CD4-positive, alpha-beta T cell (primary cell): ENCODE measurements around the gene CFLAR. TPM values are rescaled to one million over a fixed set of nuclear protein-coding genes. Genes with fewer than 3 reads are reported as not detected.

Experiments
- ATAC-seq: fragments of 200-7000 bp; cut with Tn5 transposase; one replicate; pipeline ENCODE4 v1.10.0; 2022; ENCODE audit warnings: mild to moderate bottlenecking; ENCODE audit not compliant: poor library complexity
- CTCF ChIA-PET: fragments of 350-600 bp; sonication (Branson Sonifier 250); formaldehyde crosslinking; loops from one replicate; lab custom pipeline; 2021; ENCODE audit warnings: antibody characterized with exemption, inconsistent platforms; lab: Charles Lee
- POLR2A ChIA-PET: fragments of 350-600 bp; sonication (Branson Sonifier 250); formaldehyde crosslinking; loops from one replicate; lab custom pipeline; 2021; ENCODE audit warnings: antibody characterized with exemption, inconsistent platforms; lab: Charles Lee
- DNase-seq, 14 experiments: peaks; one replicate each; pipeline ENCODE4 v3.0.0-alpha.2; 2013 to 2020; ENCODE audit warnings: mixed read lengths in 2 of 14
- H3K27ac ChIP-seq, 2 donors: one replicate each; pipeline versions ENCODE4 v1.5.1 to v1.7.0; 2013; ENCODE audit warnings: low read length in 2 of 2, low read depth in 1 of 2, mild to moderate bottlenecking in 1 of 2
- H3K27me3 ChIP-seq, 2 experiments: 1 replicate in 1 of 2; 2 replicates in 1 of 2; pipeline versions ENCODE4 v1.6.1 to v1.7.0; 2013; ENCODE audit warnings: low read length in 2 of 2, control low read depth in 1 of 2, mild to moderate bottlenecking in 1 of 2, moderate library complexity in 1 of 2; ENCODE audit not compliant: insufficient read depth in 2 of 2, control insufficient read depth in 1 of 2
- H3K36me3 ChIP-seq: one replicate; pipeline ENCODE4 v1.6.1; 2013; ENCODE audit warnings: low read length, control low read depth; ENCODE audit not compliant: insufficient read depth
- H3K4me1 ChIP-seq: one replicate; pipeline ENCODE4 v1.6.1; 2013; ENCODE audit warnings: low read length, control low read depth; ENCODE audit not compliant: insufficient read depth
- H3K4me3 ChIP-seq: one replicate; pipeline ENCODE4 v1.5.1; 2013; ENCODE audit warnings: mild to moderate bottlenecking, low read length, moderate library complexity
- H3K9me3 ChIP-seq, 2 experiments: 1 replicate in 1 of 2; 2 replicates in 1 of 2; pipeline versions ENCODE4 v1.6.1 to v1.7.0; 2013; ENCODE audit warnings: low read length in 2 of 2, mild to moderate bottlenecking in 2 of 2, control low read depth in 1 of 2, moderate library complexity in 1 of 2; ENCODE audit not compliant: control insufficient read depth in 1 of 2, insufficient read depth in 1 of 2
- H3K27ac Mint-ChIP-seq: one replicate; pipeline ENCODE4 v1.8.0; 2020; ENCODE audit warnings: mixed read lengths
- H3K27me3 Mint-ChIP-seq: one replicate; pipeline ENCODE4 v1.8.0; 2021; ENCODE audit warnings: mixed read lengths
- H3K36me3 Mint-ChIP-seq: one replicate; pipeline ENCODE4 v1.8.0; 2021; ENCODE audit warnings: low read depth, mixed read lengths
- H3K4me1 Mint-ChIP-seq: one replicate; pipeline ENCODE4 v1.8.0; 2021; ENCODE audit warnings: low read depth, mixed read lengths
- H3K4me3 Mint-ChIP-seq: one replicate; pipeline ENCODE4 v1.8.0; 2020; ENCODE audit warnings: mild to moderate bottlenecking, mixed read lengths
- H3K9me3 Mint-ChIP-seq: one replicate; pipeline ENCODE4 v1.8.0; 2020; ENCODE audit warnings: mixed read lengths
- intact Hi-C, 2 experiments: fragments of 100-400 bp; cut with DNase I in 1 of 2; cut with micrococcal nuclease in 1 of 2; formaldehyde crosslinking; loops; one replicate each; pipeline versions ENCODE4 v1.15.1 to v1.9.0; 2023 to 2025; cut with DNase I, micrococcal nuclease
- total RNA-seq, 174 experiments: library from RNA in 2 of 174; stranded (reverse) in 2 of 174; gene quantifications; one replicate each; pipeline ENCODE4 v1.2.3 and lab custom pipeline; 2021 to 2026
- TF ChIP-seq, protein P1 (sequence below): fragments of 200-600 bp; IDR thresholded peaks from one replicate; pipeline ENCODE4 v1.8.0; 2022; ENCODE audit warnings: antibody characterized with exemption, mild to moderate bottlenecking

CFLAR gene
- total RNA-seq, 2 experiments from 2014 or later, result 178 to 181 TPM

DNA sequence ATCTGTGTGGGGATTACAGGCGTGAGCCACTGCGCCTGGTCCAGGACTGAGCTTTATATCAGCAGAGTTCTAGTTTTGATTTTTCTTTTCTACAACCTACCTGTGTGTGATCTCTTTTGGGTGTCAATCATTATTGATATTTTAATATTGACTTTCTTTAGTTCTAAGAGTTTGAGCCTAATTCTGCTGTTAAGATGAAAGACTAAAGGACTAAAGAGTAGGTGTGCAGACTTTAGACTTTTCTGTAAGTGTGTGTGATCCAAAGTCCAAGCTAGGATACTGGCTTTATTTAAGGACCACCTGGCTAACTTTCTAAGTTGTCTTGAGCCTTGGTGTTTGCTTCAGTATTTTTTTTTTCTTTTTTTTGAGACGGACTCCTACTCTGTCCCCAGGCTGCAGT lies 79.4 kb downstream of the CFLAR start:
- H3K27ac ChIP-seq, result peak overlapping the region; percentile 38 to 50

DNA sequence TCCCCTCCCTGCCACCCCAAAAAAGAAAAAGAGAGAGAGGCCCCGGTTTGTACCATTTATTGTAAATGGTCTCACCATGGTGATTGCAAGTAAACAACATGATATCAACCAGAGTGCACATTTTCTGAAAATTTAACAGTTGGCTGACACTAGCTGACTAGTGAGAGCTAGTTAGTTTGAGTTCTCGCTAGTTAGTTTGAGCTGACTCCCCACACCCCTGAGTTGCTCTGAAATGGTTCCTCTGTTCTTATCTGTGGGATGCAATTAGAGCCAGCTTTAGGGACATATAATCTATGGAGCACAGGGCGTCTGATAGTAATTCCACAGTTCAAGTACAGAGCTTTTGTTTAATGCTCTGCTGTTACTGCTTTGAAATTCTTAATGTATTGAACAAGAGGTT lies 80.0 kb downstream of the CFLAR start:
- Mint-ChIP-seq H3K27me3 (no peaks in the 10 kb centered on the region), H3K4me1 (peaks cover 68% of the 10 kb centered on the region), H3K9me3 (no peaks in the 10 kb centered on the region), H3K36me3 (peaks cover 84% of the 10 kb centered on the region), H3K4me3 (peak overlapping the region; percentile 3), H3K27ac (peak overlapping the region; percentile 91)
- H3K27me3 ChIP-seq, result no peaks in the 10 kb centered on the region
- ChIA-PET CTCF (interaction anchor here (1.2 to 6.4 kb wide), 3 partner anchors 13 to 37 kb away, joined by 5 to 50 read pairs (median 26); partner anchors contain the start of gene CASP10), POLR2A (interaction anchor here (0.9 to 2.6 kb wide), 5 partner anchors 13 to 307 kb away, joined by 3 to 10 read pairs (median 5); partner anchors contain the start of genes CASP10, CFLAR, NIF3L1 and PPIL3)
- H3K9me3 ChIP-seq, result no peaks in the 10 kb centered on the region
- ATAC-seq, result no peak
- DNase-seq, result no peak
- H3K27ac ChIP-seq, result peak overlapping the region in 1 of 2 donors; percentile 8
- TF ChIP-seq, protein P1, sequence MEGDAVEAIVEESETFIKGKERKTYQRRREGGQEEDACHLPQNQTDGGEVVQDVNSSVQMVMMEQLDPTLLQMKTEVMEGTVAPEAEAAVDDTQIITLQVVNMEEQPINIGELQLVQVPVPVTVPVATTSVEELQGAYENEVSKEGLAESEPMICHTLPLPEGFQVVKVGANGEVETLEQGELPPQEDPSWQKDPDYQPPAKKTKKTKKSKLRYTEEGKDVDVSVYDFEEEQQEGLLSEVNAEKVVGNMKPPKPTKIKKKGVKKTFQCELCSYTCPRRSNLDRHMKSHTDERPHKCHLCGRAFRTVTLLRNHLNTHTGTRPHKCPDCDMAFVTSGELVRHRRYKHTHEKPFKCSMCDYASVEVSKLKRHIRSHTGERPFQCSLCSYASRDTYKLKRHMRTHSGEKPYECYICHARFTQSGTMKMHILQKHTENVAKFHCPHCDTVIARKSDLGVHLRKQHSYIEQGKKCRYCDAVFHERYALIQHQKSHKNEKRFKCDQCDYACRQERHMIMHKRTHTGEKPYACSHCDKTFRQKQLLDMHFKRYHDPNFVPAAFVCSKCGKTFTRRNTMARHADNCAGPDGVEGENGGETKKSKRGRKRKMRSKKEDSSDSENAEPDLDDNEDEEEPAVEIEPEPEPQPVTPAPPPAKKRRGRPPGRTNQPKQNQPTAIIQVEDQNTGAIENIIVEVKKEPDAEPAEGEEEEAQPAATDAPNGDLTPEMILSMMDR, result no peak
- intact Hi-C loops, result no loop called here
- peaks cover 61% of the 10 kb centered on the region for H3K36me3 ChIP-seq
- H3K4me1 ChIP-seq, result peaks cover 47% of the 10 kb centered on the region
- no peak overlapping the region for H3K4me3 ChIP-seq

More for the DNA sequence above, 79.4 kb downstream of the CFLAR start:
- CTCF ChIA-PET, result interaction anchor here (1.2 to 6.4 kb wide), 3 partner anchors 12 to 37 kb away, joined by 5 to 50 read pairs (median 26); partner anchors contain the start of gene CASP10
- no peaks in the 10 kb centered on the region for H3K27me3 Mint-ChIP-seq
- H3K4me3 Mint-ChIP-seq, result peak overlapping the region; percentile 62
- DNase-seq (no peak), ATAC-seq (no peak)
- peaks cover 55% of the 10 kb centered on the region for H3K36me3 ChIP-seq
- H3K27ac Mint-ChIP-seq, result peak overlapping the region; percentile 91
- no peaks in the 10 kb centered on the region for H3K27me3 ChIP-seq
- no peaks in the 10 kb centered on the region for H3K9me3 Mint-ChIP-seq
- TF ChIP-seq, protein P1, result no peak
- H3K4me3 ChIP-seq, result no peak overlapping the region
- H3K36me3 Mint-ChIP-seq, result peaks cover 81% of the 10 kb centered on the region
- POLR2A ChIA-PET, result interaction anchor here (0.9 to 2.6 kb wide), 10 partner anchors 12 to 1440 kb away, joined by 3 to 21 read pairs (median 5); partner anchors contain the start of genes CASP10, CFLAR, FAM117B and NIF3L1
- no peaks in the 10 kb centered on the region for H3K9me3 ChIP-seq
- intact Hi-C loops, result no loop called here
- H3K4me1 ChIP-seq, result peaks cover 51% of the 10 kb centered on the region
- peaks cover 72% of the 10 kb centered on the region for H3K4me1 Mint-ChIP-seq

DNA sequence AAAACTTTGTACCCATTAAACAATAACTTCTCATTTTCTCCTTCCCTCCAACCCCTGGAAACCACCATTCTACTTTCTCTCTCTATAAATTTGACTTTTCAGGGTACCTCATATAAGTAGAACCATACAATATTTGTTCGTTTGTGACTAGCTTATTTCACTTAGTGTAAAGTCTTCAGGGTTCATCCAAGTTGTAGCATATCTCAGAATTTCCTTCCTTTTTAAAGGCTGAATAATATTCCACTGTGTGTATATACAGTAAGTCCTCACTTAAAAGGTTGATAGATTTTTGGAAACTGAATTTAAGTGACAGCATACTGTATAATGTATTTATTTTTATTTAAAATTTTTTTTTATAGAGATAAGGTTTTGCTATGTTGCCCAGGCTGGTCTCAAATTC lies 80.8 kb downstream of the CFLAR start:
- Mint-ChIP-seq H3K27me3 (no peaks in the 10 kb centered on the region), H3K36me3 (peaks cover 83% of the 10 kb centered on the region), H3K4me3 (no peak overlapping the region), H3K9me3 (no peaks in the 10 kb centered on the region), H3K4me1 (peaks cover 60% of the 10 kb centered on the region), H3K27ac (peak overlapping the region; percentile 91)
- TF ChIP-seq, protein P1, result no peak
- DNase-seq, result no peak
- ChIA-PET POLR2A (interaction anchor here (0.6 to 1.4 kb wide), 2 partner anchors 14 to 57 kb away, joined by 3 to 6 read pairs; partner anchors contain the start of gene CASP10), CTCF (interaction anchor here (3.5 to 6.4 kb wide), 2 partner anchors 14 to 36 kb away, joined by 26 to 50 read pairs; partner anchors contain the start of gene CASP10)
- Histone ChIP-seq H3K36me3 (peaks cover 67% of the 10 kb centered on the region), H3K9me3 (no peaks in the 10 kb centered on the region), H3K27ac (no peak overlapping the region), H3K27me3 (no peaks in the 10 kb centered on the region), H3K4me3 (no peak overlapping the region), H3K4me1 (peaks cover 41% of the 10 kb centered on the region)
- ATAC-seq, result no peak
- intact Hi-C loops, result no loop called here
